ENCODE measurements around the gene ERCC1.

DNA sequence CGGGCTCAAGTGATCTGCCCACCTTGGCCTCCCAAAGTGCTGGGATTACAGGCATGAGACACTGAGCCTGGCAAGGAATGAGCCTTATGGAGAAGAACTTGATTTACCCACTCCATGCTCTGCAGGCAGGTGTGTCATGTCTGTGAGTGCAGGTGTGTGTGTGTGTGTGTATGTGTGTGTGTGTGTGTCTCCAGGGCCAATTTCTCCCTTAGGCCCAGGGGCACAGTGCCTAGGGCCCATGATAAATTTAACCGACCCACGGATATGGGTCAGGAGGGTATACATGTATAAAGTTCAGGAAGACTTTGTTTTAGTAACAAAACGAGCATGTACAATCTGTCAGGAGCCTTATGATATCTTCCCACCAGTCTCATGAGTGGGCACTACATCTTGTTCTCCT, 39.5 kb upstream of the ERCC1 start:
- TF ChIP-seq, protein P1, sequence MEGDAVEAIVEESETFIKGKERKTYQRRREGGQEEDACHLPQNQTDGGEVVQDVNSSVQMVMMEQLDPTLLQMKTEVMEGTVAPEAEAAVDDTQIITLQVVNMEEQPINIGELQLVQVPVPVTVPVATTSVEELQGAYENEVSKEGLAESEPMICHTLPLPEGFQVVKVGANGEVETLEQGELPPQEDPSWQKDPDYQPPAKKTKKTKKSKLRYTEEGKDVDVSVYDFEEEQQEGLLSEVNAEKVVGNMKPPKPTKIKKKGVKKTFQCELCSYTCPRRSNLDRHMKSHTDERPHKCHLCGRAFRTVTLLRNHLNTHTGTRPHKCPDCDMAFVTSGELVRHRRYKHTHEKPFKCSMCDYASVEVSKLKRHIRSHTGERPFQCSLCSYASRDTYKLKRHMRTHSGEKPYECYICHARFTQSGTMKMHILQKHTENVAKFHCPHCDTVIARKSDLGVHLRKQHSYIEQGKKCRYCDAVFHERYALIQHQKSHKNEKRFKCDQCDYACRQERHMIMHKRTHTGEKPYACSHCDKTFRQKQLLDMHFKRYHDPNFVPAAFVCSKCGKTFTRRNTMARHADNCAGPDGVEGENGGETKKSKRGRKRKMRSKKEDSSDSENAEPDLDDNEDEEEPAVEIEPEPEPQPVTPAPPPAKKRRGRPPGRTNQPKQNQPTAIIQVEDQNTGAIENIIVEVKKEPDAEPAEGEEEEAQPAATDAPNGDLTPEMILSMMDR (conservative IDR thresholded peaks at IDR 0.05; ENCODE audit: low read depth, low read length), result no peak
- TF ChIP-seq EZH2phosphoT487 (IDR thresholded peaks at IDR 0.05; ENCODE audit: borderline replicate concordance, low read length), result no peak

All from PC-3 (cell line).